ENCODE measurements around the gene BRD4.
A peak's percentile ranks its signal among the peaks of the same experiment; 100 is the strongest.

BRD4 gene

DNA sequence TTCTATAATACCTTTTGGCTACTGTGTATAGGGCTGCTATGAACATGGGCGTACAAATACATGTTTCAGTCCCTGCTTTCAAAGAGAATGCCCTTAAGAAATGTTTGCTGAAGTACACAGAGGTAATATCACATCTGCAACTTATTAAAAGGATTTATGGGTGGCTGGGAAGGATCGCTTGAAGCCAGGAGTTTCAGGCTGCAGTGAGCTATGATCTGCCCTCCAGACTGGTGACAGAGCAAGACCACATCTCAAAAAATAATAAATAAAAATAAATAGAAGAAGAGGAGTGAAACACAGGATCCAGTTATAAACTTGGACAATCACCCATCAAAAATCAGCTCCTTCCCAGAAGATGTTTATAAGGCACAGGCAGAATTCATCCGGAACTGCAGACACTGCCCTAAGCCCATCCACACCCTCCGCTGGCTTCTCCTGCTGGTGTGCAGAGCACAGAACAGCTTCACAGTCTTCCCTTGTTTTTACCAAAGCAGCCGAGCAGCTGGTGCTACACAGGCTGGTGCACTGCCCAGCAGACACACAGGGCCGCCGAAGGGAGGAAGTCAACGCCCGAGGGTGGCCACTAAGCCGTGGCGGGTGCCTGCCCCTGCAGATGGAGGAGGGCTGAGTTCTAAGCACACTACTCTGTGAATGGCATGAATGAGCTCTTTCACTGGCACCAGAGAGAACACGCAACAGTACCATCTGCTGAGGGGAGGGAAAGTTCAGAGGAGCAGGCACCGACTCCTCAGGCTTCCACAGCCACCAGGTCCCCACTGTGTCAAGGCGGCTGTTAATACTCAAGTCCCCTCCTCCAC, 44.0 kb downstream of the BRD4 start:
- Histone ChIP-seq H3K4me1 (ENCODE audit: control insufficient read depth, insufficient read depth, low read length) (peaks cover 52% of the 10 kb centered on the region), H3K4me3 (ENCODE audit: low read depth, low read length) (no peak overlapping the region), H3K36me3 (ENCODE audit: control insufficient read depth in 2 of 2, insufficient read depth in 1 of 2, low read length in 2 of 2) (no peaks in the 10 kb centered on the region), H3K27ac (ENCODE audit: extremely low read depth, low read depth, low read length) (no peak overlapping the region), H3K9me3 (ENCODE audit: control insufficient read depth, insufficient read depth, low read depth, low read length) (no peaks in the 10 kb centered on the region)
- TF ChIP-seq GLIS2 (tag by site-specific recombination; IDR thresholded peaks at IDR 0.05) = no peak
- TF ChIP-seq ZNF654 (tag by site-specific recombination; IDR thresholded peaks at IDR 0.05; ENCODE audit: low read depth) = no peak
- TF ChIP-seq ZBTB17 (tag by site-specific recombination; IDR thresholded peaks at IDR 0.05) = 0 out of 2 replicates have a peak, but pooled peaks have one; percentile 29
- TF ChIP-seq ZNF585B (tag by site-specific recombination; IDR thresholded peaks at IDR 0.05) = no peak
- no peak for TF ChIP-seq HOXC10 (CRISPR knock-in tag; IDR thresholded peaks at IDR 0.05)
- TF ChIP-seq ZIC2 (tag by site-specific recombination; IDR thresholded peaks at IDR 0.05) = peak; percentile 33
- TF ChIP-seq WT1 (tag by site-specific recombination; IDR thresholded peaks at IDR 0.05) = no peak
- no peak for TF ChIP-seq ZBTB48 (tag by site-specific recombination; IDR thresholded peaks at IDR 0.05)
- TF ChIP-seq, protein P1, sequence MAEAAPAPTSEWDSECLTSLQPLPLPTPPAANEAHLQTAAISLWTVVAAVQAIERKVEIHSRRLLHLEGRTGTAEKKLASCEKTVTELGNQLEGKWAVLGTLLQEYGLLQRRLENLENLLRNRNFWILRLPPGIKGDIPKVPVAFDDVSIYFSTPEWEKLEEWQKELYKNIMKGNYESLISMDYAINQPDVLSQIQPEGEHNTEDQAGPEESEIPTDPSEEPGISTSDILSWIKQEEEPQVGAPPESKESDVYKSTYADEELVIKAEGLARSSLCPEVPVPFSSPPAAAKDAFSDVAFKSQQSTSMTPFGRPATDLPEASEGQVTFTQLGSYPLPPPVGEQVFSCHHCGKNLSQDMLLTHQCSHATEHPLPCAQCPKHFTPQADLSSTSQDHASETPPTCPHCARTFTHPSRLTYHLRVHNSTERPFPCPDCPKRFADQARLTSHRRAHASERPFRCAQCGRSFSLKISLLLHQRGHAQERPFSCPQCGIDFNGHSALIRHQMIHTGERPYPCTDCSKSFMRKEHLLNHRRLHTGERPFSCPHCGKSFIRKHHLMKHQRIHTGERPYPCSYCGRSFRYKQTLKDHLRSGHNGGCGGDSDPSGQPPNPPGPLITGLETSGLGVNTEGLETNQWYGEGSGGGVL (tag by site-specific recombination; IDR thresholded peaks at IDR 0.05) = no peak
- TF ChIP-seq ZNF302 (tag by site-specific recombination; IDR thresholded peaks at IDR 0.05; ENCODE audit: low read depth) = no peak
- no peak for TF ChIP-seq ZNF19 (tag by site-specific recombination; IDR thresholded peaks at IDR 0.05; ENCODE audit: low read depth)
- no peak for TF ChIP-seq ZNF560 (tag by site-specific recombination; IDR thresholded peaks at IDR 0.05; ENCODE audit: borderline replicate concordance)
- TF ChIP-seq ZXDB (tag by site-specific recombination; IDR thresholded peaks at IDR 0.05) = no peak
- peak; percentile 66 for TF ChIP-seq ZNF341 (tag by site-specific recombination; IDR thresholded peaks at IDR 0.05; ENCODE audit: low read depth)
- TF ChIP-seq MEIS1 (CRISPR knock-in tag; IDR thresholded peaks at IDR 0.05; ENCODE audit: borderline replicate concordance) = no peak
- TF ChIP-seq, protein P2, sequence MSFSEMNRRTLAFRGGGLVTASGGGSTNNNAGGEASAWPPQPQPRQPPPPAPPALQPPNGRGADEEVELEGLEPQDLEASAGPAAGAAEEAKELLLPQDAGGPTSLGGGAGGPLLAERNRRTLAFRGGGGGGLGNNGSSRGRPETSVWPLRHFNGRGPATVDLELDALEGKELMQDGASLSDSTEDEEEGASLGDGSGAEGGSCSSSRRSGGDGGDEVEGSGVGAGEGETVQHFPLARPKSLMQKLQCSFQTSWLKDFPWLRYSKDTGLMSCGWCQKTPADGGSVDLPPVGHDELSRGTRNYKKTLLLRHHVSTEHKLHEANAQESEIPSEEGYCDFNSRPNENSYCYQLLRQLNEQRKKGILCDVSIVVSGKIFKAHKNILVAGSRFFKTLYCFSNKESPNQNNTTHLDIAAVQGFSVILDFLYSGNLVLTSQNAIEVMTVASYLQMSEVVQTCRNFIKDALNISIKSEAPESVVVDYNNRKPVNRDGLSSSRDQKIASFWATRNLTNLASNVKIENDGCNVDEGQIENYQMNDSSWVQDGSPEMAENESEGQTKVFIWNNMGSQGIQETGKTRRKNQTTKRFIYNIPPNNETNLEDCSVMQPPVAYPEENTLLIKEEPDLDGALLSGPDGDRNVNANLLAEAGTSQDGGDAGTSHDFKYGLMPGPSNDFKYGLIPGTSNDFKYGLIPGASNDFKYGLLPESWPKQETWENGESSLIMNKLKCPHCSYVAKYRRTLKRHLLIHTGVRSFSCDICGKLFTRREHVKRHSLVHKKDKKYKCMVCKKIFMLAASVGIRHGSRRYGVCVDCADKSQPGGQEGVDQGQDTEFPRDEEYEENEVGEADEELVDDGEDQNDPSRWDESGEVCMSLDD (tag by site-specific recombination; IDR thresholded peaks at IDR 0.05) = no peak
- no peak for TF ChIP-seq ZSCAN30 (tag by site-specific recombination; IDR thresholded peaks at IDR 0.05)
- TF ChIP-seq, protein P3, sequence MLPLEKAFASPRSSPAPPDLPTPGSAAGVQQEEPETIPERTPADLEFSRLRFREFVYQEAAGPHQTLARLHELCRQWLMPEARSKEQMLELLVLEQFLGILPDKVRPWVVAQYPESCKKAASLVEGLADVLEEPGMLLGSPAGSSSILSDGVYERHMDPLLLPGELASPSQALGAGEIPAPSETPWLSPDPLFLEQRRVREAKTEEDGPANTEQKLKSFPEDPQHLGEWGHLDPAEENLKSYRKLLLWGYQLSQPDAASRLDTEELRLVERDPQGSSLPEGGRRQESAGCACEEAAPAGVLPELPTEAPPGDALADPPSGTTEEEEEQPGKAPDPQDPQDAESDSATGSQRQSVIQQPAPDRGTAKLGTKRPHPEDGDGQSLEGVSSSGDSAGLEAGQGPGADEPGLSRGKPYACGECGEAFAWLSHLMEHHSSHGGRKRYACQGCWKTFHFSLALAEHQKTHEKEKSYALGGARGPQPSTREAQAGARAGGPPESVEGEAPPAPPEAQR (tag by site-specific recombination; IDR thresholded peaks at IDR 0.05) = no peak
- peak; percentile 87 for TF ChIP-seq ZNF600 (tag by site-specific recombination; IDR thresholded peaks at IDR 0.05)
- no peak for TF ChIP-seq ZNF658 (tag by site-specific recombination; IDR thresholded peaks at IDR 0.05)
- peak; percentile 33; the same call in 1 of the 2 replicates for TF ChIP-seq ZBTB8A (tag by site-specific recombination; IDR thresholded peaks at IDR 0.05)
- no peak for TF ChIP-seq ZNF239 (tag by site-specific recombination; IDR thresholded peaks at IDR 0.05)
- no peak for TF ChIP-seq ZNF214 (tag by site-specific recombination; IDR thresholded peaks at IDR 0.05; ENCODE audit: borderline replicate concordance)
- TF ChIP-seq, protein P4, sequence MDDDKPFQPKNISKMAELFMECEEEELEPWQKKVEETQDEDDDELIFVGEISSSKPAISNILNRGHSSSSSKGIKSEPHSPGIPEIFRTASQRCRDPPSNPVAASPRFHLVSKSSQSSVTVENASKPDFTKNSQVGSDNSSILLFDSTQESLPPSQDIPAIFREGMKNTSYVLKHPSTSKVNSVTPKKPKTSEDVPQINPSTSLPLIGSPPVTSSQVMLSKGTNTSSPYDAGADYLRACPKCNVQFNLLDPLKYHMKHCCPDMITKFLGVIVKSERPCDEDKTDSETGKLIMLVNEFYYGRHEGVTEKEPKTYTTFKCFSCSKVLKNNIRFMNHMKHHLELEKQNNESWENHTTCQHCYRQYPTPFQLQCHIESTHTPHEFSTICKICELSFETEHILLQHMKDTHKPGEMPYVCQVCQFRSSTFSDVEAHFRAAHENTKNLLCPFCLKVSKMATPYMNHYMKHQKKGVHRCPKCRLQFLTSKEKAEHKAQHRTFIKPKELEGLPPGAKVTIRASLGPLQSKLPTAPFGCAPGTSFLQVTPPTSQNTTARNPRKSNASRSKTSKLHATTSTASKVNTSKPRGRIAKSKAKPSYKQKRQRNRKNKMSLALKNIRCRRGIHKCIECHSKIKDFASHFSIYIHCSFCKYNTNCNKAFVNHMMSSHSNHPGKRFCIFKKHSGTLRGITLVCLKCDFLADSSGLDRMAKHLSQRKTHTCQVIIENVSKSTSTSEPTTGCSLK (tag by site-specific recombination; IDR thresholded peaks at IDR 0.05) = no peak
- TF ChIP-seq BCL11B (tag by site-specific recombination; IDR thresholded peaks at IDR 0.05; ENCODE audit: low read depth) = no peak
- POLR2A ChIA-PET = no interaction called here
- CTCF ChIA-PET = interaction anchor here (0.5 to 1.6 kb wide), 3 partner anchors 25 to 187 kb away, joined by 3 to 4 read pairs (median 3); no protein-coding TSS in a partner anchor

All from HEK293 (cell line).